ENCODE results near the gene FAM98A. TPM values are rescaled to one million over a fixed set of nuclear protein-coding genes. Genes with fewer than 3 reads are reported as not detected.
A peak's percentile ranks its signal among the peaks of the same experiment; 100 is the strongest.

FAM98A gene
- total RNA-seq, 1 donor from 2014 or later: 40.5 TPM

DNA sequence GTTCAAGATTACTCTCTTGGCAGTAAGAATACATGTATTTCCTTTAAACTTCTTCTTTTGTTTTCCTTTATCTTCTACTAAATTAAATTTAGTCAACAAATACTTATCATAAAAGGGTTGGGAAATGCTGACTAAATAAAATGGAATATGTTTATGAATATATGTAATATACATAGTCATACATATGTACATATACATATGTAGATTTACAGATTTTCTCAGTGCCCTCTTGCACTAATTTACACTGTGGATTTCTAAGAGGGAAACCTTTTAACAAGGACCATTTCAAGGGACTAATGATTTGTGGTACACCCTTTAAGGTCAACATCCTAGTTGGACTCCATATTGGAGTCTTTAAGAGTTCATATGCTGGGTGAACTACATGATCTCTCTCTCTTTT is 37.2 kb downstream of the FAM98A start:
- Mint-ChIP-seq H3K27me3 (no peaks in the 10 kb centered on the region), H3K36me3 (ENCODE audit: low read depth) (peaks cover 85% of the 10 kb centered on the region), H3K27ac (no peak overlapping the region), H3K4me1 (peaks cover 5% of the 10 kb centered on the region), H3K9me3 (no peaks in the 10 kb centered on the region), H3K4me3 (no peak overlapping the region)
- DNase-seq (no peak), ATAC-seq (ENCODE audit: low read depth) (no peak)
- TF ChIP-seq, protein P1, sequence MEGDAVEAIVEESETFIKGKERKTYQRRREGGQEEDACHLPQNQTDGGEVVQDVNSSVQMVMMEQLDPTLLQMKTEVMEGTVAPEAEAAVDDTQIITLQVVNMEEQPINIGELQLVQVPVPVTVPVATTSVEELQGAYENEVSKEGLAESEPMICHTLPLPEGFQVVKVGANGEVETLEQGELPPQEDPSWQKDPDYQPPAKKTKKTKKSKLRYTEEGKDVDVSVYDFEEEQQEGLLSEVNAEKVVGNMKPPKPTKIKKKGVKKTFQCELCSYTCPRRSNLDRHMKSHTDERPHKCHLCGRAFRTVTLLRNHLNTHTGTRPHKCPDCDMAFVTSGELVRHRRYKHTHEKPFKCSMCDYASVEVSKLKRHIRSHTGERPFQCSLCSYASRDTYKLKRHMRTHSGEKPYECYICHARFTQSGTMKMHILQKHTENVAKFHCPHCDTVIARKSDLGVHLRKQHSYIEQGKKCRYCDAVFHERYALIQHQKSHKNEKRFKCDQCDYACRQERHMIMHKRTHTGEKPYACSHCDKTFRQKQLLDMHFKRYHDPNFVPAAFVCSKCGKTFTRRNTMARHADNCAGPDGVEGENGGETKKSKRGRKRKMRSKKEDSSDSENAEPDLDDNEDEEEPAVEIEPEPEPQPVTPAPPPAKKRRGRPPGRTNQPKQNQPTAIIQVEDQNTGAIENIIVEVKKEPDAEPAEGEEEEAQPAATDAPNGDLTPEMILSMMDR (IDR thresholded peaks at IDR 0.05): no peak
- intact Hi-C loops (cut with micrococcal nuclease): no loop called here
- CTCF ChIA-PET: no interaction called here
- POLR2A ChIA-PET: interaction anchor here (0.7 kb wide), 1 partner anchor 1277 kb away, joined by 11 read pairs; no protein-coding TSS in a partner anchor

DNA sequence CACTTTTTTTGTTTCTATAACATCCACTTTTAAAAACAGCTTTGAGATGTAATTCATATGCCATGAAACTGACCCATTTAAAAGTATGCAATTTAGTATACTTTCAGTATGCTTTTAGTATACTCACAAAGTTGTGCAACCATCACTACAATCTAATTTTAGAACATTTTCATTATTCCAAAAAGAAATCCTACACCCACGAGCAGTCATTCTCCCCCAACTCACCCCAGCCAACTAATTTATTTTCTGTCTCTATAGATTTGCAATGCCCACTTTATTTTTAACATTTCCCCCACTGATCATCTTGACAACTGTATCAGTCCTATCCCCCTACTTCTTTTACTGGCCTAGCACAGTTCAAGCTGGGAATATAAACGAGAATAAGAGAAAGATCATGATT is 39.1 kb downstream of the FAM98A start:
- ChIA-PET POLR2A (interaction anchor here (0.6 to 1.3 kb wide), 2 partner anchors 84 to 98 kb away, joined by 3 to 7 read pairs; no protein-coding TSS in a partner anchor), CTCF (interaction anchor here (1.3 kb wide), 1 partner anchor 23 kb away, joined by 3 read pairs; no protein-coding TSS in a partner anchor)
- Mint-ChIP-seq H3K4me3 (no peak overlapping the region), H3K9me3 (no peaks in the 10 kb centered on the region), H3K27me3 (no peaks in the 10 kb centered on the region), H3K27ac (no peak overlapping the region), H3K4me1 (peaks cover 9% of the 10 kb centered on the region), H3K36me3 (ENCODE audit: low read depth) (peaks cover 85% of the 10 kb centered on the region)
- DNase-seq (no peak), ATAC-seq (ENCODE audit: low read depth) (no peak)
- TF ChIP-seq, protein P1 (IDR thresholded peaks at IDR 0.05): no peak
- intact Hi-C loops (cut with micrococcal nuclease): no loop called here

DNA sequence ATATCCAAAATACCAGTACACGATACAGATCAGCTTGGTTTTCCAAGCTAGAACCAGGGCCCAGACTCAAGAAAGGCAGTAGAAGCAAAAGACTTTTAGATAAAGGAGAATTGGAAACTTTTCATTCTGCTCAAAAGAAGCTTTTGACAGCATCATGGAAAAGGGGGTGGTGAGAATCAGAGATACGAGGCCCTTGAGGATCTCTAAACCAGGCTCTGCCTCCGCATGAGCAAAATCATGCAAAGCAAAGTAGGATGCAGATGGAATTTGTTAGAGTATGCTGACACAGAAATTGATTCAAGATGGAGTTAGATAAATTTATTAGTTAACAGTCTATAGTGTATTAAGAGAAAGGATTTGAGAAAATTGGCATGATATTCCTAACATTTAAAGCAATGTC is 39.8 kb downstream of the FAM98A start:
- peaks cover 87% of the 10 kb centered on the region for H3K36me3 Mint-ChIP-seq (ENCODE audit: low read depth)
- H3K9me3 Mint-ChIP-seq: no peaks in the 10 kb centered on the region
- TF ChIP-seq, protein P1 (IDR thresholded peaks at IDR 0.05): no peak
- ATAC-seq (ENCODE audit: low read depth) (no peak), DNase-seq (no peak)
- intact Hi-C loops (cut with micrococcal nuclease): no loop called here
- H3K27me3 Mint-ChIP-seq: no peaks in the 10 kb centered on the region
- ChIA-PET POLR2A (no interaction called here), CTCF (no interaction called here)
- no peak overlapping the region for H3K4me3 Mint-ChIP-seq
- peak overlapping the region; percentile 8 for H3K27ac Mint-ChIP-seq
- peaks cover 15% of the 10 kb centered on the region for H3K4me1 Mint-ChIP-seq

DNA sequence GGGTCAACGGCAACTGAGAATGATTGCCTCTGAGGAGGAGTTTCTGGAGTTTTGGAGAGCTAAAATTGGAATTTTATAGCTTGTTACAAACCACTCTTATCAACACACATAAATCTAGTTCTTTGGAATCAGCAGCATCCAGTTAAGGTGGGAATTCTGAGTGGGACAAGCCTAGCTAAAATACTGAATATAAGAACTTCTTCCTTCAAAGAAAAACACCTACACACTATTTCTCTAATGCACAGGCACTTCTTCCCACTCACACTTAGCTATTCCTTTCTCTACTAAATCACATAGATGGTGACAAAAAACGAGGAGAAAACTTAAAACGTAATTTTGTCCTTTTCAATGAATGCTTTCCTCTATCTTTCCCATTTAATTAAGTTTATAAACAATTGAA is 43.4 kb downstream of the FAM98A start:
- Mint-ChIP-seq H3K36me3 (ENCODE audit: low read depth) (peaks cover 85% of the 10 kb centered on the region), H3K4me3 (no peak overlapping the region), H3K4me1 (peaks cover 27% of the 10 kb centered on the region), H3K27ac (peak overlapping the region; percentile 78), H3K9me3 (no peaks in the 10 kb centered on the region), H3K27me3 (no peaks in the 10 kb centered on the region)
- ATAC-seq (ENCODE audit: low read depth): no peak
- ChIA-PET POLR2A (interaction anchor here (0.7 to 3.9 kb wide), 5 partner anchors 8 to 80 kb away, joined by 3 to 20 read pairs (median 3); partner anchors contain the start of genes FAM98A and RASGRP3), CTCF (interaction anchor here (1.9 kb wide), 2 partner anchors 27 to 80 kb away, joined by 6 read pairs; partner anchors contain the start of gene RASGRP3)
- DNase-seq: no peak
- intact Hi-C loops (cut with micrococcal nuclease): loop anchor here (1.0 kb wide), 1 partner anchor 80 kb away; no protein-coding TSS in a partner anchor
- TF ChIP-seq, protein P1 (IDR thresholded peaks at IDR 0.05): no peak

DNA sequence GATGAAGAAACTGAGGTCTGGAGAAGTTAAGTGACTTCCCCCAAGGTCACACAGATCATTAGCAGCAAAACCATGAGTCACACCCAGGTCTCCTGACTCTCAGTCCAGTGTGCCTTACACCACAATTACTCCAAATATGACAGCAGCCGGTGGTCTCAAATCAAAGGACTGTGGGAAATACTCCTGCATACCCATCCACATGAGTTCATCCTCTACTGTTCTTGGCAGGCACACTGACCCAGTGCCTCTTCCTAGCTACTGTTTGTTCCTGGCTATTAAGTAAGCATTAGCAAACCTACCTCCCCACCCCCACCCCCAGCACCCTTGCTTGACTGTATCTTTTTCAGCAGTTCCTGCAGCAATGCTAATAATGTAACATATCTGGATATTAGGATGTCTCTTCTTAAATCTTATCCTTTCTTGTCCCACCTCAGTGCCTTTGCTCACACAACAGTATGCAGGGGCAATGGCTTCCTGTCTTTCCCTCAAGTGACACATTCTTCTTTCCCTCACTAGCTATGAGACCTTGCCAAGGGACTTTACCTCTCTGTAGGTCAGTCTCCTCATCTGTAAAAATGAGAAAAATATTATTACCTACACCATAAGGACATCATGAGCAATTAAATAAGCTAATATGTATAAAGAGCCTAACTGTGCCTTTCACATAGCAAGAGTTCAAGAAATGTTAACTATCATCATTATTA is 46.2 kb downstream of the FAM98A start:
- H3K4me3 Mint-ChIP-seq: no peak overlapping the region
- H3K9me3 Mint-ChIP-seq: no peaks in the 10 kb centered on the region
- TF ChIP-seq, protein P1 (IDR thresholded peaks at IDR 0.05): no peak
- H3K36me3 Mint-ChIP-seq (ENCODE audit: low read depth): peaks cover 81% of the 10 kb centered on the region
- CTCF ChIA-PET: no interaction called here
- H3K27ac Mint-ChIP-seq: peak overlapping the region; percentile 26
- POLR2A ChIA-PET: interaction anchor here (0.6 to 3.9 kb wide), 4 partner anchors 9 to 77 kb away, joined by 3 to 20 read pairs (median 4); partner anchors contain the start of gene RASGRP3
- no peak for ATAC-seq (ENCODE audit: low read depth)
- peaks cover 23% of the 10 kb centered on the region for H3K4me1 Mint-ChIP-seq
- intact Hi-C loops (cut with micrococcal nuclease): no loop called here
- no peaks in the 10 kb centered on the region for H3K27me3 Mint-ChIP-seq
- no peak for DNase-seq
